ENCODE data around the gene BCOR.
A peak's percentile ranks its signal among the peaks of the same experiment; 100 is the strongest.

Gene BCOR

GRCh38 chrX:40097141-40097503, 636 bp downstream of the BCOR start:
- DNase-seq: no peak

DNA sequence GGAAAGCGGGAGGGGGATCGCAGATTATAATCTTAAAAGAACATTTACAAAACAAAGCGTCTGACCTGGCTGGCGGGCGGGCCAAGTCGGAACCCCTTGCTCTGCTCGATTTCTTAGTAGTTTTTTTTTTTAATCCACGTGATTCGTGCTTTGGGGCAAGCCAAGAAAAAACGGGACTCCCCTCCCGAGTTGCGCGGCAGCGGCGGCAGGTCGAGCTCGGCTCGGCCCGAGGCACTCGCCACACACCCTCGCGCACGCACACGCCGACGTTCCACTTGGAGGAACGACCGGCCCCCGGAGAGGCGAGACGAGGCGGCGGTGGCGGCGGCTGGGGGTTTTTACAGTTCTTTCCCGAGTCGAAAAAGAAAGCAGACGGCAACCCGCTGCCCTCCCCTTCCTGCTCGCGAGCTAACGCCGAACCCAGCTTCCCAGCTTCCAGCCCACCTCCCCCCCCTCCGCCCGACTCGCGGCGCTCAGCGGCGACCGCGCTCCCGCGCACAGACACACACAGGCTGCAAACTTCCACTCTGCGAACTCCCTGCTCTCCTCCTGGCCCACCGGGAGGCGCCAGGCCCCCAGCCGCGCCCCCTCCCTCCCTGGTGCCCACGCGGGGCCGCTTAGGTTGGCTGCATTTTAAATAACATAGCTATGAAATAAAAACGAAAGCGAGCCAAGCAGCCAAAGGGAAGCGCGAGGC, 1.2 kb downstream of the BCOR start:
- no peak for DNase-seq

DNA sequence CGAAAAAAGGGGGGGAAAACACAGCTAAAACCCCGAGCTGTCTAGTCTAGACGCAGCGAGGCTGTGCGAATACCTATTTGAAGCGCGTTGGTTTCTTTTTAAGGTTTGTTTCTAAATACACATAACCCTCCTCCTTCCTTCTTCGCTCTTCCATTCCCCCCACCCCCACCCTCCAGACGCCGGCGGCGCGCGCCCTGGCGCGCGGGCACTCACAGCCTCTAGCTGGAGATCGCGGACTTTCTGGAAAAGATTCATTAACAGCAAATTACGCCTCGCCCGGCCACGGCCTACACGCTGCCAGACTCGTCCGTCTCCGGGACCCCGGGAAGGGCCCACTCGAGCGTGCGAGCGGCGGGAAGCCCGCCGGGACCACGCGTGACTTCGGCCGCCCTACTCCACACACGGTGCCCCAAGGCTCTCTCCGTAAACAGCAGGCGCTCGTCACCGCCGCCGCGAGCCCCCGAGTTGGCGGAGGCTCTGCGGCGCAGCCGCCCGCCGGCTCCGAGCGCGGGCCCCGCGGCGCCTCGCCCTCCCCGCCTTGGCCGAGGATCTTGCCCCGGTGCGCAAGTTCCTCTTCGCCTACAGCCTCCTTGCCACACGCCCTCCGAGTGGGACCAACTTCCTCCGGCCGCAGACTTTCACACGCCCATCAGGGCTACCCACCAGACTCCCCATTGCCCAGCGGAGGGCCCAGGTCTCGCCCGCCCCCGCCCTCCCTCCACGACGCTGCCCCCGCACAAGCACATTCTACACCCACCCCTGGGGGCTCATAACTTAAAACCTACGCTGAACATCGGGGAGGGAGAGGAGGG, 2.0 kb downstream of the BCOR start:
- DNase-seq: peak; percentile 5 to 17

GRCh38 chrX:40094900-40095582, 2.7 kb downstream of the BCOR start:
- no peak for DNase-seq

GRCh38 chrX:40094041-40094899, 3.5 kb downstream of the BCOR start:
- no peak for DNase-seq

GRCh38 chrX:40093586-40093985, 4.2 kb downstream of the BCOR start:
- DNase-seq: no peak

DNA sequence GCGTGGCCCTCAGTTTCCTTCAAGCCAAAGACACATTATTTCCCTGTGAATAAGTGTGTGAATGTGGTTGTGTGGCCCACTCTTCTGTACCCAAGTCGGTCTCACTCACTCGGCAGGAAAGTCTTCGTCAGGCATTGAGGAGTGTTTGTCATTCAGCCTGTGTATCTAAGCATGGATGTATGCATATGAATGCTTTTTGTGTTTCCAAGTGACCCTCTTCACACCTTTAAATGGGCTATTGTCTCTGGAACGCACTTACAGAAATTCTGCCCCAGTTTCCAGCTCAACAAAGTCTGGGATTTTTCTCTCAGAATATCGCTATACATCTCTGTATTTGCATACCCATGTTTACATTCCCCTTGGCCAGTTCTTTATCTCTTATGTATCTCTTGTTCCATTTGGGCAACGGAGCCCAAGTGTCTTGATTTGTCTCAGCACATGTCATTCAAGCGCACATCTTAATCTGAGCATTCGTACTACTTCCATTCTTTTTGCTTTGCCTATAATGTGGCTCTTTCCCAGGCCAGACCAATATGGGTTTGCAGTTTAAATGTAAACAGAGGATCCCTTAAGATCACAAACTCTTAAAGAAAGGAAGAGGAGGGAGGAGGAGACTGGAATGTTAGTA, 4.8 kb downstream of the BCOR start:
- DNase-seq: no peak

- no peak for DNase-seq
These were observed 5.9 kb downstream of the BCOR start for GRCh38 chrX:40091691-40092421.

GRCh38 chrX:40090961-40091360, 6.8 kb downstream of the BCOR start:
- DNase-seq: no peak

- DNase-seq: peak; percentile 22 to 35
These were observed 7.5 kb downstream of the BCOR start for GRCh38 chrX:40090050-40090804.

DNA sequence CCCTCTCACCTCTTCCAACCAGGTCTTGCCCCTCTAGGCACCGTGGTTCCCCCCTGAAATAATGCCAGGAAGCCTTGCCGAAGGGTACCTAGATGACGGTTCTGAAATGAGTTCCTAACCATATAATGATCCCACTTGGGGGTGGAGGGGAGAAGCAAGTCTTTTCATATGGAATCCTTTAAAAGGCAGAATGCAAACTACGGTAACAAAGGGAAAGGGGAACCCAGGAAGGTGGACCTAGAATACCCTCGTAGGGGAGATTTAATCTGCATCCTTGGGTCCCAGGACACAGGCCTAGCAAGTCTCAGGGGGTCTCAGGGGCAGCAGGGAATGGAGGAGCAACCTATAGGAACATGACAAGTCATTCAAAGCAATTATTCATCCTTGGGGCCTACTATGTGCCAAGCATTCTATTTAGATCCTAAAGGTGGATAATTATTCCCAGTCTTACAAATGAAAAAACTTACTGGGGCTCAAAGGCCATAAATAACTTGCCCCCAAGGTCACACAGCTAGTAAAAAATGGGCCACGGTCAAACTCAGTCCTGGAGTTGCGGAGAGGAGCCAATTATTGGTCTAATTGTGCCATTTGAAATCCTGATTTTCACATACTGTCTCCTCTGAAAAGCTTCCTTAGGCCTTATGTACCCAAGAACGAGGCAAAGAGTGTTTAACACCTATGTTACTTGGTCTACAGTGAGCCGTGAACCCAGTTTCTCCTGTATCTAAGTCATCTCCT, 8.8 kb downstream of the BCOR start:
- no peak for DNase-seq

DNA sequence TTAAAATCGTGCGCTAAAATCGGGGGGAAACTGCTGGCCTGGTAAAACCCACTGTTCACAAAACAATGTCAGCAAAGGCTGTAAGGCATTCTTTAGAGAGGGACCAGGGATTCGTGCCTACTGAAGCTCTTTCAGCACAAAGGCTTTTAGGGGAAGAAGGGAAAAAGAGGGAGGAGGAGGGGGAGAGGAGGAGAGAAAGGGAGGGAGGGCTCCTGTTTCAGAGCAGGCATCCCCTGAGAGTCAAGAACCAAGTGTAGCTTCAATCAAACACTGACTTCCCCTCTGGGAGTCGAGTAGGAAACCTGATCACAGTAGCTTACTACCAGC, 9.5 kb downstream of the BCOR start:
- no peak for DNase-seq

- no peak for DNase-seq
These were observed 10.1 kb downstream of the BCOR start for GRCh38 chrX:40087425-40088298.

GRCh38 chrX:40086569-40087335, 11.0 kb downstream of the BCOR start:
- no peak for DNase-seq

GRCh38 chrX:40085714-40086113, 12.0 kb downstream of the BCOR start:
- DNase-seq: no peak

DNA sequence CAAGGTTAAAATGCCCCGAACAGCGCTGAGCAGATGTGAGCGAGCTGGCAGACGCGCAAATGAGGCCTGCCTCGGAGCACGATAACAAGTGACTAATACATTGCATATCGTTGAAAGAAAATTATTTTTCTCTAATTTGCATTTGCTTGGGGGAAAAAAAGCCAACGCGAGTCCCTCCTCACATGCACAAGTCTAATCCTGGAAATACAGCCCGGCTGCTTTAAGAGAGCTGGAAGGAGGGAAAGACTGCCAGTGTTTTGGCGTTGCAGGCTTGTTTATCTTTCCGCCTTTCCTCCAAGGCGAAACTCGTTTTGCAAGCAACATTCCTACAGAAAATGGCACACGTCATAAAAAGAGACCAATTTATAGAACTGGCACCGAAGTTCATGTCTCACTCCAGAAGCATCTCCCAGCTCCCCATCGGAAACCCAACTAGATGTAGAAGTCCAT, 12.6 kb downstream of the BCOR start:
- DNase-seq: no peak

DNA sequence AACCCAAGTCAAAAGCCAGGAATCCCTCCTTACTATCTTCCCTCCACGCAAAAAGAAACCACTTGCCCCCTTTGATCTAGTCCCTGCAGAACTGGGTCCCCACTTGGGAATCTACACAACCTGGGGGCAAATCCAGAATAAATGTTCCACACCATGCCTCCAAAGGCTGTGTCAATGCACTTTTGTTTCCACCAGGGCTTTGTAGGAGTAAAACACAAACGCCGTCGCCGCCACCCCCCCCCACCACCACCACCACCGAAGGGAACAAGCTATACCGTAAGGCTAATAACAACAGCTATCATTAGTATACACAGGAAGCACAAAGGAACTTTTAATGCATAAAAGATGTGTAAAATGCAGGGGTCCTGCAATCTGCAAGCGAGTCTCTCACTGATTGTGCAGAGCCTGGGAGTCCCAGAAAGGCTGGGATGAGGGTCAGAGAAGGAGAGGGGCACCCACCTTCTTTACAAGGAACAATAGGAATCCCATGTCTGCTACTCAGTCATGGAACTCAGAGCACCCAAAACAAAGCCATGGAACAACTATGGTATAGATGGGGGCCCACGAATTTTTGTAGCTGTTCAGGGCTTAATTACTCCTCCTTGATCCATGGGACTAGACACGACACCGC, 13.2 kb downstream of the BCOR start:
- no peak for DNase-seq

GRCh38 chrX:40083979-40084359, 13.8 kb downstream of the BCOR start:
- no peak for DNase-seq
